NCI-H1436 treated with DMSO at 0.1 percent for 48 hours (cell line): Measurements from ENCODE around the gene BRAT1.
"Not testable (repeated sequence)": the region's sequence is repeated elsewhere in the genome, so short reads cannot be mapped to it uniquely, and the experiment has no call there.

ENCODE experiments used
- DNase-seq: peaks from one replicate; lab custom pipeline; 2025; lab: John Stamatoyannopoulos, UW

The BRAT1 gene

GRCh38 chr7:2555121-2556052 is at the start of gene BRAT1:
Gene BRAT1, minus strand, starts transcription at chr7:2555524. Its CDS starts 1,093 bp downstream, at chr7:2554431.
- DNase-seq = peak; percentile 49

GRCh38 chr7:2604608-2605174 is 49.4 kb upstream of the BRAT1 start:
- DNase-seq = no peak

- DNase-seq = no peak
Observed at GRCh38 chr7:2603044-2603965, 48.0 kb upstream of the BRAT1 start.

GRCh38 chr7:2602406-2603043 is 47.2 kb upstream of the BRAT1 start:
- DNase-seq = no peak

- DNase-seq = no peak
Observed at GRCh38 chr7:2601907-2602306, 46.6 kb upstream of the BRAT1 start.

- no peak for DNase-seq
Observed at GRCh38 chr7:2601065-2601464, 45.7 kb upstream of the BRAT1 start.

GRCh38 chr7:2598154-2598823 is 43.0 kb upstream of the BRAT1 start:
- DNase-seq = no peak

GRCh38 chr7:2597273-2597640 is 41.9 kb upstream of the BRAT1 start:
- no peak for DNase-seq

GRCh38 chr7:2596464-2597272 is 41.3 kb upstream of the BRAT1 start:
- no peak for DNase-seq

GRCh38 chr7:2595258-2595860 is 40.0 kb upstream of the BRAT1 start:
- no peak for DNase-seq

- no peak for DNase-seq
Observed at GRCh38 chr7:2594599-2594998, 39.3 kb upstream of the BRAT1 start.

GRCh38 chr7:2593036-2593727 is 37.9 kb upstream of the BRAT1 start:
- no peak for DNase-seq

GRCh38 chr7:2592375-2592865 is 37.1 kb upstream of the BRAT1 start:
- DNase-seq = no peak

- not testable (repeated sequence) for DNase-seq
Observed at GRCh38 chr7:2589941-2590340, 34.6 kb upstream of the BRAT1 start.

GRCh38 chr7:2589341-2589740 is 34.0 kb upstream of the BRAT1 start:
- no peak for DNase-seq

GRCh38 chr7:2587778-2588177 is 32.5 kb upstream of the BRAT1 start:
- no peak for DNase-seq

GRCh38 chr7:2587134-2587533 is 31.8 kb upstream of the BRAT1 start:
- no peak for DNase-seq

- DNase-seq = no peak
Observed at GRCh38 chr7:2586326-2587020, 31.1 kb upstream of the BRAT1 start.

GRCh38 chr7:2585446-2585845 is 30.1 kb upstream of the BRAT1 start:
- no peak for DNase-seq
